Measurements from ENCODE around the gene CYP26C1.
"Not testable (repeated sequence)": the region's sequence is repeated elsewhere in the genome, so short reads cannot be mapped to it uniquely, and the experiment has no call there.

The CYP26C1 gene

GRCh38 chr10:93079663-93080349 lies 19.2 kb downstream of the CYP26C1 start:
- no peak for DNase-seq

- DNase-seq: peak in 3 of 4 experiments; percentile 12 to 25 (median 18)
Measured at GRCh38 chr10:93080350-93081046, 19.9 kb downstream of the CYP26C1 start.

- no peak for DNase-seq
Measured at GRCh38 chr10:93081318-93081717, 20.7 kb downstream of the CYP26C1 start.

GRCh38 chr10:93081834-93082233 lies 21.2 kb downstream of the CYP26C1 start:
- DNase-seq: no peak

- DNase-seq: no peak
Measured at GRCh38 chr10:93083743-93084539, 23.3 kb downstream of the CYP26C1 start.

- no peak for DNase-seq
Measured at GRCh38 chr10:93085272-93085859, 24.8 kb downstream of the CYP26C1 start.

GRCh38 chr10:93086289-93086688 lies 25.7 kb downstream of the CYP26C1 start:
- DNase-seq: no peak

- DNase-seq: no peak
Measured at GRCh38 chr10:93087846-93088245, 27.2 kb downstream of the CYP26C1 start.

GRCh38 chr10:93088466-93088865 lies 27.9 kb downstream of the CYP26C1 start:
- no peak for DNase-seq

- no peak for DNase-seq
Measured at GRCh38 chr10:93090619-93091018, 30.0 kb downstream of the CYP26C1 start.

GRCh38 chr10:93091960-93092359 lies 31.4 kb downstream of the CYP26C1 start:
- no peak for DNase-seq

GRCh38 chr10:93095225-93095624 lies 34.6 kb downstream of the CYP26C1 start:
- DNase-seq: no peak

- no peak for DNase-seq
Measured at GRCh38 chr10:93096901-93097300, 36.3 kb downstream of the CYP26C1 start.

- DNase-seq: no peak
Measured at GRCh38 chr10:93097386-93097785, 36.8 kb downstream of the CYP26C1 start.

- DNase-seq: no peak
Measured at GRCh38 chr10:93098816-93099215, 38.2 kb downstream of the CYP26C1 start.

GRCh38 chr10:93099670-93100069 lies 39.1 kb downstream of the CYP26C1 start:
- no peak for DNase-seq

GRCh38 chr10:93101148-93101547 lies 40.5 kb downstream of the CYP26C1 start:
- DNase-seq: not testable (repeated sequence)

- DNase-seq: no peak
Measured at GRCh38 chr10:93103953-93104352, 43.4 kb downstream of the CYP26C1 start.

- no peak for DNase-seq
Measured at GRCh38 chr10:93106631-93107072, 46.1 kb downstream of the CYP26C1 start.

- DNase-seq: no peak
Measured at GRCh38 chr10:93110472-93111146, 50.0 kb downstream of the CYP26C1 start.

GRCh38 chr10:93113042-93113441 lies 52.4 kb downstream of the CYP26C1 start:
- no peak for DNase-seq

- DNase-seq: peak; percentile 5 to 54 (median 37)
Measured at GRCh38 chr10:93115661-93116383, 55.2 kb downstream of the CYP26C1 start.
